ENCODE measurements around the gene TMEM131. TPM values are rescaled to one million over a fixed set of nuclear protein-coding genes. Genes with fewer than 3 reads are reported as not detected.

The TMEM131 gene
- total RNA-seq, 1 experiment from 2014 or later: 21.9 TPM

DNA sequence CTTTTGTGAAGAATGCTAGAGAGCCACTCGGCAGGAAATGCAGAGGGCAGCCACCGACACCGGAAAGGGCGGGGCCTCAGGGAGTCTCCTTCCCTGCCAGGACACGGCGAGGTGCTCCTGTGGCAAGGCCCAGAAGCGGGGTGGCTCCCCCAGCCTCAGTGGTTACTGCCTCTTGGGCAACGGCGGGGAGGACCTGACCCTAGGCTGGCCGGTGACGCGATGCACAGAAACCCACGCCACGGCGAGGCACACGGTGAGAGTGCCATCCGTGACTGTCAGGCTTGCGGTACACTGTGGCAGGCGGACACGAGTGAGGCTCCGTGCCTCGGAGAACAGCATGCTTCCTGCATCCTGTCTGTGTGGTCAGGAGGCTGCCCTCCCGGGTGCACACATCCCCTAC, 234.6 kb downstream of the TMEM131 start (continued):
- TF ChIP-seq, protein P1, sequence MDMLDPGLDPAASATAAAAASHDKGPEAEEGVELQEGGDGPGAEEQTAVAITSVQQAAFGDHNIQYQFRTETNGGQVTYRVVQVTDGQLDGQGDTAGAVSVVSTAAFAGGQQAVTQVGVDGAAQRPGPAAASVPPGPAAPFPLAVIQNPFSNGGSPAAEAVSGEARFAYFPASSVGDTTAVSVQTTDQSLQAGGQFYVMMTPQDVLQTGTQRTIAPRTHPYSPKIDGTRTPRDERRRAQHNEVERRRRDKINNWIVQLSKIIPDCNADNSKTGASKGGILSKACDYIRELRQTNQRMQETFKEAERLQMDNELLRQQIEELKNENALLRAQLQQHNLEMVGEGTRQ (CRISPR knock-in tag; IDR thresholded peaks at IDR 0.05): no peak

DNA sequence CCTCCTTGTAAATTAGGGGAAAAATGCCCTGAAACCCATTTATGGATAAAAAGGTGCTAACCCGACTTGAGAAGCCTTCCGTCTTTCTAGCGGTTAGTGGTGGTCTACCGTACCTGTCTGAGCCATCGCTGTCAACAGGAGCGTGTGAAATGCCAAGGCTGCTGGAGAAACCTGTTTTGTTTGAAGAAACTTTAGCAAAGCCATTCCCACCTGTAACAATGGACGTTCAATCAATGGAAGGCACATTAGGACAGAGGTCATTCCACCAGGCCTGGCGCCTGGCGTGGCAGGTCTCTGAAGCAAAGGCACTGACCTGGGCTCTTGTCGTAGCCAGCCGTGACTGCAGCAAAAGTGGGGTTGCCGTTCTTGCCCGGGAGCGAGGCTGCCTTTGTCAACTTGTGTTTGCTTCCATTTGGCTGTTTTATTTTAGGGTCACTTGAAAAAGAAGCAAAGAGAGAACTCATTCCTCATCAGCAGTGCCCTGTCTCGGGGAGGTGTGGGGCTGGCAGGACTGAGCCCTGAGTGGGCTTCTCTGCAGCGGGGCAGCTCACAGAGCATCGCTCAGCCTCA, 235.2 kb downstream of the TMEM131 start:
- TF ChIP-seq, protein P2, sequence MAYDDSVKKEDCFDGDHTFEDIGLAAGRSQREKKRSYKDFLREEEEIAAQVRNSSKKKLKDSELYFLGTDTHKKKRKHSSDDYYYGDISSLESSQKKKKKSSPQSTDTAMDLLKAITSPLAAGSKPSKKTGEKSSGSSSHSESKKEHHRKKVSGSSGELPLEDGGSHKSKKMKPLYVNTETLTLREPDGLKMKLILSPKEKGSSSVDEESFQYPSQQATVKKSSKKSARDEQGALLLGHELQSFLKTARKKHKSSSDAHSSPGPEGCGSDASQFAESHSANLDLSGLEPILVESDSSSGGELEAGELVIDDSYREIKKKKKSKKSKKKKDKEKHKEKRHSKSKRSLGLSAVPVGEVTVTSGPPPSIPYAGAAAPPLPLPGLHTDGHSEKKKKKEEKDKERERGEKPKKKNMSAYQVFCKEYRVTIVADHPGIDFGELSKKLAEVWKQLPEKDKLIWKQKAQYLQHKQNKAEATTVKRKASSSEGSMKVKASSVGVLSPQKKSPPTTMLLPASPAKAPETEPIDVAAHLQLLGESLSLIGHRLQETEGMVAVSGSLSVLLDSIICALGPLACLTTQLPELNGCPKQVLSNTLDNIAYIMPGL (CRISPR knock-in tag; IDR thresholded peaks at IDR 0.05): no peak
- TF ChIP-seq TP53 (CRISPR knock-in tag; IDR thresholded peaks at IDR 0.05): no peak
- TF ChIP-seq, protein P3, sequence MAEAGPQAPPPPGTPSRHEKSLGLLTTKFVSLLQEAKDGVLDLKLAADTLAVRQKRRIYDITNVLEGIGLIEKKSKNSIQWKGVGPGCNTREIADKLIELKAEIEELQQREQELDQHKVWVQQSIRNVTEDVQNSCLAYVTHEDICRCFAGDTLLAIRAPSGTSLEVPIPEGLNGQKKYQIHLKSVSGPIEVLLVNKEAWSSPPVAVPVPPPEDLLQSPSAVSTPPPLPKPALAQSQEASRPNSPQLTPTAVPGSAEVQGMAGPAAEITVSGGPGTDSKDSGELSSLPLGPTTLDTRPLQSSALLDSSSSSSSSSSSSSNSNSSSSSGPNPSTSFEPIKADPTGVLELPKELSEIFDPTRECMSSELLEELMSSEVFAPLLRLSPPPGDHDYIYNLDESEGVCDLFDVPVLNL (CRISPR knock-in tag; IDR thresholded peaks at IDR 0.05; ENCODE audit: borderline replicate concordance, low read depth): no peak
- TF ChIP-seq MYBL2 (CRISPR knock-in tag; IDR thresholded peaks at IDR 0.05): no peak
- TF ChIP-seq IRF2 (CRISPR knock-in tag; IDR thresholded peaks at IDR 0.05; ENCODE audit: borderline replicate concordance, low read depth): no peak
- Mint-ChIP-seq H3K4me1 (peaks cover 21% of the 10 kb centered on the region), H3K27me3 (ENCODE audit: low read depth) (no peaks in the 10 kb centered on the region; the same call in 1 of the 2 replicates), H3K9me3 (no peaks in the 10 kb centered on the region), H3K4me3 (no peak overlapping the region), H3K27ac (no peak overlapping the region), H3K36me3 (peaks cover 39% of the 10 kb centered on the region)
- ATAC-seq (no peak), DNase-seq (ENCODE audit: low spot score) (no peak)
- POLR2A ChIA-PET: no interaction called here
- CTCF ChIA-PET: no interaction called here

DNA sequence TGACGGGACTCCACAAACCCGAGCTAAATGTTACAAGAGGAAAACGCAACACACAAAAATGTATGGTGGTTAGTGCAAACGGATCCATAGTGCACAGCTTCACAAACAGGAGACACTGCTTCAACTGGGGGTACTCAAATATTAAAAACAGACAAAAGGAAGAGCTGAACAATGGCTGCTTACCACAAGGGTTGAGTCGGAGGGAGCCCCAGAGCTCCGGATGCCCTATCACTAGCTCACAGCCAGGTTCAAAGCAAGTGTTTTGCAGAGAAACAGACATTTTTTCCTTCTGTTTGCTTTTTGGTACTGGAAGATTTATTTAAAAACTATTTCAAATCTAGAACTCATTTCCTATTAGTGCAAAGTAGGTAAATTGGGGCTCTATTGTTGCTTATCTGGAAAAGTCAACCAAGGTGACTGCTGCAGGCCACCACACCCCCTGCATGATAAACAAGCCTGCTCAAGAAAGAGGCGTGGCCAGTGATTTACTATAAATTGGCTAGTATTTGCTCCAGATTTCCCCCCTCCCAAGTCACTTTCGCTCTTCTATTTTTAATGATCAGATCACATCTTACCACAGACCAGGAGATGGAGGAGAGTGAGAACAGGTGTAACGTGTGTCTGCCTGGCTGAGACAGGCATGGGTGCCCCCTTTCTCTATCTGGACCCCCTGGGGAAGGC, 235.9 kb downstream of the TMEM131 start:
- no peak for ATAC-seq
- Mint-ChIP-seq H3K27me3 (ENCODE audit: low read depth) (no peaks in the 10 kb centered on the region; the same call in 1 of the 2 replicates), H3K36me3 (peaks cover 32% of the 10 kb centered on the region), H3K27ac (no peak overlapping the region), H3K4me3 (no peak overlapping the region), H3K9me3 (no peaks in the 10 kb centered on the region), H3K4me1 (peaks cover 21% of the 10 kb centered on the region)
- CTCF ChIA-PET: interaction anchor here (0.9 to 1.4 kb wide), 2 partner anchors 15 to 16 kb away, joined by 3 to 5 read pairs; no protein-coding TSS in a partner anchor
- TF ChIP-seq GRHL2 (CRISPR knock-in tag; IDR thresholded peaks at IDR 0.05; ENCODE audit: insufficient replicate concordance, severe bottlenecking): no peak
- TF ChIP-seq, protein P4, sequence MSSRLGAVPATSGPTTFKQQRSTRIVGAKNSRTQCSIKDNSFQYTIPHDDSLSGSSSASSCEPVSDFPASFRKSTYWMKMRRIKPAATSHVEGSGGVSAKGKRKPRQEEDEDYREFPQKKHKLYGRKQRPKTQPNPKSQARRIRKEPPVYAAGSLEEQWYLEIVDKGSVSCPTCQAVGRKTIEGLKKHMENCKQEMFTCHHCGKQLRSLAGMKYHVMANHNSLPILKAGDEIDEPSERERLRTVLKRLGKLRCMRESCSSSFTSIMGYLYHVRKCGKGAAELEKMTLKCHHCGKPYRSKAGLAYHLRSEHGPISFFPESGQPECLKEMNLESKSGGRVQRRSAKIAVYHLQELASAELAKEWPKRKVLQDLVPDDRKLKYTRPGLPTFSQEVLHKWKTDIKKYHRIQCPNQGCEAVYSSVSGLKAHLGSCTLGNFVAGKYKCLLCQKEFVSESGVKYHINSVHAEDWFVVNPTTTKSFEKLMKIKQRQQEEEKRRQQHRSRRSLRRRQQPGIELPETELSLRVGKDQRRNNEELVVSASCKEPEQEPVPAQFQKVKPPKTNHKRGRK (CRISPR knock-in tag; IDR thresholded peaks at IDR 0.05; ENCODE audit: borderline replicate concordance): no peak
- TF ChIP-seq TCF7 (CRISPR knock-in tag; IDR thresholded peaks at IDR 0.05; ENCODE audit: low read depth): no peak
- no peak for TF ChIP-seq ETV6 (CRISPR knock-in tag; IDR thresholded peaks at IDR 0.05)
- no peak for TF ChIP-seq SMAD4 (CRISPR knock-in tag; IDR thresholded peaks at IDR 0.05)
- no peak for TF ChIP-seq MYBL2 (CRISPR knock-in tag; IDR thresholded peaks at IDR 0.05)
- no peak for TF ChIP-seq MXD4 (CRISPR knock-in tag; IDR thresholded peaks at IDR 0.05; ENCODE audit: borderline replicate concordance)
- TF ChIP-seq GTF2I (CRISPR knock-in tag; conservative IDR thresholded peaks at IDR 0.05): no peak
- POLR2A ChIA-PET: no interaction called here
- no peak for DNase-seq (ENCODE audit: low spot score)

Data from WTC11 (cell line).